Uterus (tissue), 2 donors: ENCODE results near the gene CMTM5.

Experiments used
- POLR2A ChIP-seq, 2 donors: fragments of 450-650 bp; IDR thresholded peaks; one replicate each; pipeline ENCODE4 v1.6.1; 2016; ENCODE audit warnings: antibody characterized with exemption in 2 of 2, mild to moderate bottlenecking in 1 of 2, moderate library complexity in 1 of 2
- TF ChIP-seq, protein P1 (sequence below), 4 experiments: fragments of 200-600 bp in 2 of 4; fragments of 450-650 bp in 2 of 4; sonication (generic) in 2 of 4; IDR thresholded peaks; one replicate each; pipeline ENCODE4 v1.5.1; 2016 to 2019; ENCODE audit warnings: antibody characterized with exemption in 4 of 4, mild to moderate bottlenecking in 2 of 4, moderate library complexity in 1 of 4

- TF ChIP-seq POLR2A (IDR thresholded peaks at IDR 0.05): no peak
- TF ChIP-seq, protein P1, sequence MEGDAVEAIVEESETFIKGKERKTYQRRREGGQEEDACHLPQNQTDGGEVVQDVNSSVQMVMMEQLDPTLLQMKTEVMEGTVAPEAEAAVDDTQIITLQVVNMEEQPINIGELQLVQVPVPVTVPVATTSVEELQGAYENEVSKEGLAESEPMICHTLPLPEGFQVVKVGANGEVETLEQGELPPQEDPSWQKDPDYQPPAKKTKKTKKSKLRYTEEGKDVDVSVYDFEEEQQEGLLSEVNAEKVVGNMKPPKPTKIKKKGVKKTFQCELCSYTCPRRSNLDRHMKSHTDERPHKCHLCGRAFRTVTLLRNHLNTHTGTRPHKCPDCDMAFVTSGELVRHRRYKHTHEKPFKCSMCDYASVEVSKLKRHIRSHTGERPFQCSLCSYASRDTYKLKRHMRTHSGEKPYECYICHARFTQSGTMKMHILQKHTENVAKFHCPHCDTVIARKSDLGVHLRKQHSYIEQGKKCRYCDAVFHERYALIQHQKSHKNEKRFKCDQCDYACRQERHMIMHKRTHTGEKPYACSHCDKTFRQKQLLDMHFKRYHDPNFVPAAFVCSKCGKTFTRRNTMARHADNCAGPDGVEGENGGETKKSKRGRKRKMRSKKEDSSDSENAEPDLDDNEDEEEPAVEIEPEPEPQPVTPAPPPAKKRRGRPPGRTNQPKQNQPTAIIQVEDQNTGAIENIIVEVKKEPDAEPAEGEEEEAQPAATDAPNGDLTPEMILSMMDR (IDR thresholded peaks at IDR 0.05): no peak
These were observed 6.0 kb downstream of the CMTM5 start for GRCh38 chr14:23382731-23383440.
